ENCODE measurements around the gene TMEM171.

GRCh38 chr5:73094415-73094814 lies 26.0 kb upstream of the TMEM171 start:
- TF ChIP-seq, protein P1, sequence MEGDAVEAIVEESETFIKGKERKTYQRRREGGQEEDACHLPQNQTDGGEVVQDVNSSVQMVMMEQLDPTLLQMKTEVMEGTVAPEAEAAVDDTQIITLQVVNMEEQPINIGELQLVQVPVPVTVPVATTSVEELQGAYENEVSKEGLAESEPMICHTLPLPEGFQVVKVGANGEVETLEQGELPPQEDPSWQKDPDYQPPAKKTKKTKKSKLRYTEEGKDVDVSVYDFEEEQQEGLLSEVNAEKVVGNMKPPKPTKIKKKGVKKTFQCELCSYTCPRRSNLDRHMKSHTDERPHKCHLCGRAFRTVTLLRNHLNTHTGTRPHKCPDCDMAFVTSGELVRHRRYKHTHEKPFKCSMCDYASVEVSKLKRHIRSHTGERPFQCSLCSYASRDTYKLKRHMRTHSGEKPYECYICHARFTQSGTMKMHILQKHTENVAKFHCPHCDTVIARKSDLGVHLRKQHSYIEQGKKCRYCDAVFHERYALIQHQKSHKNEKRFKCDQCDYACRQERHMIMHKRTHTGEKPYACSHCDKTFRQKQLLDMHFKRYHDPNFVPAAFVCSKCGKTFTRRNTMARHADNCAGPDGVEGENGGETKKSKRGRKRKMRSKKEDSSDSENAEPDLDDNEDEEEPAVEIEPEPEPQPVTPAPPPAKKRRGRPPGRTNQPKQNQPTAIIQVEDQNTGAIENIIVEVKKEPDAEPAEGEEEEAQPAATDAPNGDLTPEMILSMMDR (IDR thresholded peaks at IDR 0.05; ENCODE audit: insufficient read depth, low read depth, low read length) = no peak
- no peak for TF ChIP-seq EZH2 (IDR thresholded peaks at IDR 0.05; ENCODE audit: insufficient read depth, low read length)
